NCI-H1436 (cell line): ENCODE data around the gene KRTAP5-7.
"Not testable (repeated sequence)": the region's sequence is repeated elsewhere in the genome, so short reads cannot be mapped to it uniquely, and the experiment has no call there.

Experiments
- DNase-seq: peaks from one replicate; lab custom pipeline; 2025; lab: John Stamatoyannopoulos, UW

KRTAP5-7 gene

GRCh38 chr11:71557257-71557656, 30.2 kb downstream of the KRTAP5-7 start:
- no peak for DNase-seq

DNA sequence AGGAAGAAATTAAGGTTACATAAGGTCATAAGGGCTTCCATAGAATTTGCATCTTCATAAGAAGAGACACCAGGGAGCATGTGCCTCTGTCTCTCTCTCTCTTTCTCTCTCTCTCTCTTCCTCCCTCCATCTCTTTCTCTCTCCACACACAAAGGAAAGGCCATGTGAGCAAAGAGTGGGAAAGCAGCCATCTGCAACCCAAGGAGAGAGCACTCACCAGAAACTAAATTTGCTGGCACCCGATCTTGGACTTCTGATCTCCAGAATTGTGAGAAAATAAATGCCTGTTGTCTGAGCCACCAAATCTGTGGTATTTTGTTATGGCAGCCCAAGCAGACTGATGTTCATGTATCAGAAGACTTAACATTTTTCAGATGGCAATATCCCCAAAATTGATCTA, 31.9 kb downstream of the KRTAP5-7 start:
- no peak for DNase-seq

DNA sequence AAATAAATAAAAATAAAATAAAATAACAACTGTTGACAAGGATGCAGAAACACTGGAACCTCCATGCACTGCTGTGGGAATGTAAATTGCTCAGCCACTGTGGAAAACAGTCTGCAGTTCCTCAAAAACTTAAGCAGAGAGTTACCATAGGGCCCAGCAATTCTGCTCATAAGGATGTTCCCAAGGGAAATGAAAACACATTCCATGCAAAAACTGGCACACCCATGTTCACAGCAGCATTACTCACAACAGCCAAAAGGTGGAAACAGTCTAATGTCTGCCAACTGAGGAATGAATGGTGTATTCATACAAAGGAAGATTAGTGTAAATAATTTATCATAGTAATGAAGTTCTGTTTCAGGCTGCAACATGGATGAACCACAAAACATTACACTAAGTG, 35.1 kb downstream of the KRTAP5-7 start:
- no peak for DNase-seq

DNA sequence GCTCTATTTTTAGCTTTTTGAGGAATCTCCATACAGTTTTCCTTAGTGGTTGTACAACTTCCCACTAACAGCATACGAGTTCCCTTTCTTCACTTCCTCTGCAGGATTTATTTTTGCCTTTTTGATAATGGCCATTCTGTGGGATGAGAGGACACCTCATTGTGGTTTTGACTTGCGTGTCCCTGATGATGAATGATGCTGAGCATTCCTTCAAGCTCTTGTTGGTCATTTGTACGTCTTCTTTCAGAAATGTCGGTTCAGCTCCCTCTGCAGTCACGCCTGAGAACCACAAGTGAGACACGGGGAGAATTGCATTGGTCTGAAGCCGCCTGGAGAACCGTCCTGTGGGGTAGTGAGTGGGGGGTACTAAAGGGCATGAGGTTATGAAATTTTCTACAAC, 36.3 kb downstream of the KRTAP5-7 start:
- no peak for DNase-seq

DNA sequence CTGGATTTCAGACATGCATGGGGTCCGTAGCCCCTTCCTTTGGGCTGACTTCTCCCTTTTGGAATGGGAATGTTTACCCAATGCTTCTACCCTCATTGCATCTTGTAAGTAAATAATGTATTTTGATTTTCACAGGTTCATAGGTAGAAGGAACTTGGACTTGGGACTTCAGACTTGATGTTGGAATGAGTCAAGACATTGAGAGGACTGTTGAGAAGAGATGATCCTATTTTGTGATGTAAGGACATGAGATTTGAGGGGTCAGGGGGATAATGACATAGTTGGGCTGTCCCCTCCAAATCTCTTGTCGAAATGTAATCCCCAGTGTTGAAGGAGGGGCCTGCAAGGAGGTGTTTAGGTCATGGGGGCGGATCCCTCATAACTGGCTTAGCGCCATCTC, 37.4 kb downstream of the KRTAP5-7 start:
- no peak for DNase-seq

DNA sequence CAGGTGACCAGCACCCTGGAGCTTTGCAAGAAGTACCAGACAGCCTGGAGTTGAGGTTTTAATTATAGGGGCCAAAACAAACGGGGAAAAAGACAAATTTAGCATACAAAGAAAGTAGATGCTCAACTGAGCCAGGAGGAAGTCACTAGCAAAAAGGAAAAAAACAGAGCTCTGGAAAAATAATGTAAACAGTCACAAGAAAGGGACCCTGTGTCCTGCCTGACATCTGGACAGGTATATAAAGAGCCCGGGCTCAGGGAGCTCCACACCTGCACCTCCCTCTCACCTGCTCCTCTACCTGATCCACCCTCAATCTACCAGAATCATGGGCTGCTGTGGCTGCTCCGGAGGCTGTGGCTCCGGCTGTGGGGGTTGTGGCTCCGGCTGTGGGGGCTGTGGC, 38.2 kb downstream of the KRTAP5-7 start, which contains the start of gene KRTAP5-10:
TSS of gene KRTAP5-10 (plus strand) at position 301 of the 400 bp plus-strand sequence. CDS start at position 326, 25 bp downstream.
- DNase-seq: no peak

- DNase-seq: no peak
These were observed 39.1 kb downstream of the KRTAP5-7 start for GRCh38 chr11:71566081-71566620.

GRCh38 chr11:71566626-71567599, 39.8 kb downstream of the KRTAP5-7 start:
- DNase-seq: not testable (repeated sequence)

DNA sequence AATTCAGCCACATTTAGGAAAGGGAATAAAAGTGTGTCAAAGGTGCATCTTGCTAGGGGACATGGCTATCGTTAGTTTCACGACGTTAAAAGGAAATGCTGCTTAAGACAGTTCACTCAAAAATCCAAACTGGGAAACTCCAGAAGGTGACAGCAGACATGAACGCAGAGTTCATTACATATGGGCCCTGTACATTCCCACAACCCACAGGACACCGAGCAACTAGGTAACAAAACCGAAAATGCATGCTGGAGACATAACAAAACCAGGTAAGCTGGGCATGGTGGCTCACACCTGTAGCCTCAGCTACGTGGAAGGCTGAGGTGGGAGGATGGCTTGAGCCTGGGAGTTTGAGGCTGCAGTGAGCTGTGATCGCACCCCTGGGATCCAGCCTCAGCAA, 40.6 kb downstream of the KRTAP5-7 start:
- DNase-seq: not testable (repeated sequence)

- DNase-seq: no peak
These were observed 41.8 kb downstream of the KRTAP5-7 start for GRCh38 chr11:71568704-71569349.

DNA sequence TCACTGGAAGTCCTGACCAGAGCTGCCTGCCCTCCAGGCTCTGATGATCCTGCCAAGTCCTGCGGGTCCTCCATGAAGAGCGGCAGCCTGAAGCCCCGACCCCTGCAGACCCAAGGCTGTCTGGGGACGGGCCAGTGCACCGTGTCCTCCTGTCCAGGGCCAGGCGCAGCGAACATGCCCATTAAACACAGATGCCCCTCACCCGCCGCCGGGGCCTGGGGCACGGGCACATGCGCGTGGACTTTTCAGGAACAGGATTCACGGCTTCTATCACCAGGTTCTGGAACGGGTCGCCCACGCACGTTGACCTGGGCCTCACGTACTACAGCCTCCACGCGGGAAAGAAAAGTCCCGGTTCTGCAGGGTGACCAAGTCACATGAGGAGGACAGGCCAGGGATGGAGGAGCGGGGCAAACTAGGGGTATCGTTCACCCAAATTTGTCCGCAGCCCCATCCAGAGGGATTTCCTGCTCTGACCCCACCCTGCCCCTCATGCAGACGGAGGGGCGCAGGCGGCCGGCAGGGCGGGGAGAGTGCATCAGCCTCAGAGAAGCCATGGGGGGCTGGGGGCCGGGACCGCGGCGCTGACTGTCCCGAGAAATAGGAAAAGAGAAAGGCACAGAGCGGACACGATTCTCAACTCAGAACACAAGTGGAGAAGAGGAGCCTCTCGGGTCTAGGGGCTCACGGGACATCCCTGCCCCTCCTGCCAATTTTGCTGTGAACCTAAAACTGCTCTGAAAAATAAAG, 44.2 kb downstream of the KRTAP5-7 start:
- DNase-seq: not testable (repeated sequence)

DNA sequence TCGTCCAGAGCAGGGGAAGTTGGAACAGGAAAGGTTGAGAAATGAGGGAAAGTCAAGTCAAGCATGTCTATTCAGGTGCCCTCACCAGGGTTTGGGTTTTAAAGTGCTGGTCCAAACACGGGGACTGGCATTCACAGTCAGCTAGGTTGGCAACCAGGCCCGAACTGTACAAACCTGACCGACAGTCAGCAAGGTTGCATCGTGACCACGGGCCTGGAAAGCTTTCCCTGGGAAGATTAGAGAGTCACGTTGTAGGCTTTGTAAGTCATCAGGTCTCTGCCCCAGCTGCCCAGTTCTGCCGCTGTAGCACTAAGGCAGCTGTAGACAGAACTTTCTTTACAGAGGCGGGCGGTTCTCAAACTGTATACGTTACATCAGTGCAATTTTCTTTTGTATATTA, 45.7 kb downstream of the KRTAP5-7 start:
- DNase-seq: no peak

- DNase-seq: no peak
These were observed 47.4 kb downstream of the KRTAP5-7 start for GRCh38 chr11:71574418-71574817.

DNA sequence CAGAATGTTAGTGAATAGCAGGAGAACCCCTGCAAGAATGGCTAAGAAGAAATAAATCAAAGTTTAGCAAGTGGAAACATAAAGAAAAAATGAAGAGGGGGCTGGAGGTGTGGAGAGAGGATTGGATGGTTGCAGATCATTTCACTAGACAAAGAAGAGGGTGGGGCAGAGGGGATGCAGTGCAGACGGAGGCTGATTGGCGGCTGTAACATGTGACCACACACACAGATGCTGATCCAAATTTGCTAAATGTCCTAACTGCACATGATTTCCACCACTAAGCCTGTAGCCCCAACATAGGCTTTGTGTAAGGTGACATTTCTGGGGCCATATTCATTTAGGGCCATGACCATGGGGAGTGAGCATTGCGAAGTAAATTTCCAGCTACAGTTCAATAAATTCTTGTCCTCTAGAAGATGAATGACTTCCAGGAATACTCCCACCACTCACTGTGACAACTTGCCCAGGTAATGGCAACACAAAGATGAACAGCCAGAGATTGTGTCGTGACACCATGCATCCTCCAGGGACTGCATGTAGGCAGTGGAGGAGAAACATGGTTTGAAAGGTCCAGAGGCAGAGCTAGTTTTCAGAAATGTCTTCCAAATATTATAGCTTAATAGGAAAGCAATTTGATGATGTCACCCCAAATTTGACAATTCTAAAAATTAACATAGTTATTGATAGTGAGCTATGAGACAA, 48.8 kb downstream of the KRTAP5-7 start:
- DNase-seq: no peak

DNA sequence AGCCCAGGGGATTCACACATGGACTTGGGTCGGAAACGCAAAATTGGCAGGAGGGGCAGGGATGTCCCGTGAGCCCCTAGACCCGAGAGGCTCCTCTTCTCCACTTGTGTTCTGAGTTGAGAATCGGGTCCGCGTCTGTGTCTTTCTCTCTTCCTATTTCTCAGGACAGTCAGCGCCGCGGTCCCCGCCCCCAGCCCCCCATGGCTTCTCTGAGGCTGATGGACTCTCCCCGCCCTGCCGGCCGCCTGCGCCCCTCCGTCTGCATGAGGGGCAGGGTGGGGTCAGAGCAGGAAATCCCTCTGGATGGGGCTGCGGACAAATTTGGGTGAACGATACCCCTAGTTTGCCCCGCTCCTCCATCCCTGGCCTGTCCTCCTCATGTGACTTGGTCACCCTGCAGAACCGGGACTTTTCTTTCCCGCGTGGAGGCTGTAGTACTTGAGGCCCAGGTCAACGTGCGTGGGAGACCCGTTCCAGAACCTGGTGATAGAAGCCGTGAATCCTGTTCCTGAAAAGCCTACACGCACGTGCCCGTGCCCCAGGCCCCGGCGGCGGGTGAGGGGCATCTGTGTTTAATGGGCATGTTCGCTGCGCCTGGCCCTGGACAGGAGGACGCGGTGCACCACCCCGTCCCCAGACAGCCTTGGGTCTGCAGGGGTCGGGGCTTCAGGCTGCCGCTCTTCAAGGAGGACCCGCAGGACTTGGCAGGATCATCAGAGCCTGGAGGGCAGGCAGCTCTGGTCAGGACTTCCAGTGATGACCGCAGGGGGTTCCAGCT, 49.8 kb downstream of the KRTAP5-7 start:
- DNase-seq: not testable (repeated sequence)

GRCh38 chr11:71577469-71578004, 50.5 kb downstream of the KRTAP5-7 start:
- no peak for DNase-seq
